Natural killer cell (primary cell): Measurements from ENCODE around the gene MTG1. TPM values are rescaled to one million over a fixed set of nuclear protein-coding genes. Genes with fewer than 3 reads are reported as not detected.
A peak's percentile ranks its signal among the peaks of the same experiment; 100 is the strongest.

Experiments used
- ATAC-seq, 3 donors: fragments of 150-1000 bp in 2 of 3; fragments of 200-7000 bp in 1 of 3; cut with Tn5 transposase; 1 replicate in 1 of 3; 2 replicates in 2 of 3; pipeline ENCODE4 v1.10.0; 2021; ENCODE audit warnings: mild to moderate bottlenecking in 2 of 3, moderate library complexity in 2 of 3
- DNase-seq, 2 donors: peaks; one replicate each; pipeline versions ENCODE4 v3.0.0 to v3.0.0-alpha.2; 2013 to 2021; ENCODE audit warnings: mixed read lengths in 1 of 2
- H3K27ac ChIP-seq: one replicate; pipeline ENCODE4 v1.5.1; 2013; ENCODE audit warnings: mild to moderate bottlenecking, low read length
- H3K27me3 ChIP-seq: one replicate; pipeline ENCODE4 v1.6.1; 2013; ENCODE audit warnings: low read length; ENCODE audit not compliant: control insufficient read depth, insufficient read depth
- H3K36me3 ChIP-seq: one replicate; pipeline ENCODE4 v1.6.1; 2013; ENCODE audit warnings: low read length; ENCODE audit not compliant: control insufficient read depth, insufficient read depth
- H3K4me1 ChIP-seq: one replicate; pipeline ENCODE4 v1.6.1; 2013; ENCODE audit warnings: low read length; ENCODE audit not compliant: control insufficient read depth, insufficient read depth
- H3K4me3 ChIP-seq: one replicate; pipeline ENCODE4 v1.5.1; 2013; ENCODE audit warnings: low read length
- H3K9me3 ChIP-seq: one replicate; pipeline ENCODE4 v1.6.1; 2013; ENCODE audit warnings: low read length; ENCODE audit not compliant: control insufficient read depth, insufficient read depth
- H3K27ac Mint-ChIP-seq, 2 donors: one replicate each; pipeline ENCODE4 v1.8.0; 2022; ENCODE audit warnings: mild to moderate bottlenecking in 2 of 2, mixed read lengths in 2 of 2, moderate library complexity in 1 of 2
- H3K27me3 Mint-ChIP-seq, 2 donors: one replicate each; pipeline ENCODE4 v1.8.0; 2022; ENCODE audit warnings: low read depth in 2 of 2, mixed read lengths in 2 of 2
- H3K36me3 Mint-ChIP-seq: one replicate; pipeline ENCODE4 v1.8.0; 2022; ENCODE audit warnings: mixed read lengths
- H3K4me1 Mint-ChIP-seq, 2 donors: one replicate each; pipeline ENCODE4 v1.8.0; 2022; ENCODE audit warnings: mixed read lengths in 2 of 2
- H3K4me3 Mint-ChIP-seq: one replicate; pipeline ENCODE4 v1.8.0; 2022; ENCODE audit warnings: mild to moderate bottlenecking, moderate library complexity, mixed read lengths
- H3K9me3 Mint-ChIP-seq, 2 donors: one replicate each; pipeline ENCODE4 v1.8.0; 2022; ENCODE audit warnings: mixed read lengths in 2 of 2
- CTCF ChIP-seq: fragments of 200-600 bp; IDR thresholded peaks from one replicate; pipeline ENCODE4 v1.8.0; 2022; ENCODE audit warnings: antibody characterized with exemption
- WGBS: methylation state at CpG from one replicate; pipeline ENCODE4 v1.1.7; 2013; ENCODE audit warnings: missing lambda C conversion rate; ENCODE audit not compliant: insufficient coverage; 5-methylcytosine and 5-hydroxymethylcytosine counted together
- intact Hi-C: fragments of 100-400 bp; cut with micrococcal nuclease; formaldehyde crosslinking; loops from one replicate; pipeline ENCODE4 v1.14.2; 2022
- total RNA-seq, 4 donors: library from RNA; stranded (reverse); fragments of 120-200 nt in 1 of 4; gene quantifications; one replicate each; pipeline versions ENCODE4 v1.2.3 to v1.2.4, GENCODE V29; 2013 to 2022

MTG1 gene
- total RNA-seq, 3 donors from 2014 or later (not counting 1 experiment from before 2014, with no cell fraction given): 64.3 to 76.3 (median 67.1) TPM

GRCh38 chr10:133442191-133442966 is 48.4 kb downstream of the MTG1 start:
- 54% methylated on average over 23 of the region's 23 CpGs for WGBS
- Histone ChIP-seq H3K4me1 (peaks cover 42% of the 10 kb centered on the region), H3K9me3 (peaks cover 10% of the 10 kb centered on the region), H3K4me3 (peak overlapping the region; percentile 28), H3K27ac (peak overlapping the region; percentile 51), H3K36me3 (no peaks in the 10 kb centered on the region), H3K27me3 (no peaks in the 10 kb centered on the region)
- H3K27ac Mint-ChIP-seq: peak overlapping the region; percentile 65 to 81
- peaks cover 10% of the 10 kb centered on the region for H3K36me3 Mint-ChIP-seq
- peaks cover 23 to 54% of the 10 kb centered on the region in 2 donors for H3K4me1 Mint-ChIP-seq
- peak; percentile 45 to 93 (median 82) for ATAC-seq
- intact Hi-C loops: loop anchor here (10.0 kb wide), 1 partner anchor 52 kb away; no protein-coding TSS in a partner anchor
- no peak for TF ChIP-seq CTCF
- peak; percentile 30 to 33 for DNase-seq
- H3K4me3 Mint-ChIP-seq: peak overlapping the region; percentile 75
- H3K27me3 Mint-ChIP-seq: peaks cover 0 to 9% of the 10 kb centered on the region in 2 donors
- H3K9me3 Mint-ChIP-seq: peaks cover 6 to 8% of the 10 kb centered on the region in 2 donors

GRCh38 chr10:133442967-133443924 is 49.3 kb downstream of the MTG1 start:
- no peaks in the 10 kb centered on the region for H3K27me3 ChIP-seq
- no peak for TF ChIP-seq CTCF
- no peaks in the 10 kb centered on the region for H3K36me3 ChIP-seq
- intact Hi-C loops: loop anchor here (10.0 kb wide), 1 partner anchor 52 kb away; no protein-coding TSS in a partner anchor
- H3K4me1 Mint-ChIP-seq: peaks cover 21 to 49% of the 10 kb centered on the region in 2 donors
- peaks cover 13% of the 10 kb centered on the region for H3K9me3 ChIP-seq
- no peak overlapping the region for H3K4me3 ChIP-seq
- 87% methylated on average over 16 of the region's 16 CpGs for WGBS
- H3K4me3 Mint-ChIP-seq: peak overlapping the region; percentile 75
- H3K4me1 ChIP-seq: peaks cover 37% of the 10 kb centered on the region
- H3K27ac Mint-ChIP-seq: peak overlapping the region; percentile 65 to 81
- no peak for DNase-seq
- peaks cover 19% of the 10 kb centered on the region for H3K36me3 Mint-ChIP-seq
- peaks cover 0 to 13% of the 10 kb centered on the region in 2 donors for H3K27me3 Mint-ChIP-seq
- H3K9me3 Mint-ChIP-seq: peaks cover 10 to 16% of the 10 kb centered on the region in 2 donors
- no peak for ATAC-seq
- peak overlapping the region; percentile 8 for H3K27ac ChIP-seq

GRCh38 chr10:133444342-133445267 is 50.6 kb downstream of the MTG1 start:
- Histone ChIP-seq H3K4me1 (peaks cover 29% of the 10 kb centered on the region), H3K36me3 (no peaks in the 10 kb centered on the region), H3K27ac (no peak overlapping the region), H3K9me3 (peaks cover 13% of the 10 kb centered on the region), H3K27me3 (peaks cover 3% of the 10 kb centered on the region), H3K4me3 (no peak overlapping the region)
- no peak for TF ChIP-seq CTCF
- H3K27me3 Mint-ChIP-seq: peaks cover 2 to 13% of the 10 kb centered on the region in 2 donors
- H3K27ac Mint-ChIP-seq: no peak overlapping the region
- H3K4me1 Mint-ChIP-seq: peaks cover 13 to 35% of the 10 kb centered on the region in 2 donors
- no peak for ATAC-seq
- intact Hi-C loops: loop anchor here (10.0 kb wide), 1 partner anchor 50 kb away; no protein-coding TSS in a partner anchor
- WGBS: 85% methylated on average over 12 of the region's 12 CpGs
- H3K9me3 Mint-ChIP-seq: peaks cover 15 to 16% of the 10 kb centered on the region in 2 donors
- no peak for DNase-seq
- no peak overlapping the region for H3K4me3 Mint-ChIP-seq
- H3K36me3 Mint-ChIP-seq: peaks cover 26% of the 10 kb centered on the region
